AG04449 (cell line): ENCODE results near the gene WDR53.
"Not testable (repeated sequence)": the region's sequence is repeated elsewhere in the genome, so short reads cannot be mapped to it uniquely, and the experiment has no call there.

Experiments used
- CTCF ChIA-PET: fragments of 350-600 bp; formaldehyde crosslinking; extraction: SDS; loops from one replicate; lab custom pipeline; 2021; ENCODE audit warnings: antibody characterized with exemption; lab: Yijun Ruan, JAX
- POLR2A ChIA-PET: fragments of 400-600, 350-600 bp; formaldehyde crosslinking; extraction: SDS; loops from one replicate; lab custom pipeline; 2020; ENCODE audit warnings: antibody characterized with exemption, inconsistent platforms; lab: Yijun Ruan, JAX
- DNase-seq: peaks from one replicate; pipeline ENCODE4 v3.0.0-alpha.2; 2010; ENCODE audit warnings: low read depth, low spot score
- H3K4me3 ChIP-seq: 2 replicates; pipeline ENCODE4 v1.5.1; 2011; ENCODE audit warnings: low read depth, mild to moderate bottlenecking, control low read depth, low read length
- CTCF ChIP-seq: IDR thresholded peaks from one replicate; pipeline ENCODE4 v1.5.1; 2011; ENCODE audit warnings: mild to moderate bottlenecking, moderate library complexity, low read length, control low read depth, inconsistent platforms; ENCODE audit not compliant: insufficient read depth; ENCODE audit errors: missing control alignments

WDR53 gene

GRCh38 chr3:196517919-196518318 lies 50.4 kb downstream of the WDR53 start:
- CTCF ChIA-PET: interaction anchor here (1.0 to 13.9 kb wide), 10 partner anchors 8 to 446 kb away, joined by 3 to 185 read pairs (median 7); partner anchors contain the start of gene RNF168
- POLR2A ChIA-PET: no interaction called here
- H3K4me3 ChIP-seq: no peak overlapping the region
- no peak for DNase-seq
- no peak for TF ChIP-seq CTCF

- DNase-seq: no peak
- CTCF ChIA-PET: interaction anchor here (1.3 to 13.9 kb wide), 5 partner anchors 8 to 445 kb away, joined by 3 to 185 read pairs (median 16); no protein-coding TSS in a partner anchor
- H3K4me3 ChIP-seq: no peak overlapping the region
- POLR2A ChIA-PET: no interaction called here
- no peak for TF ChIP-seq CTCF
Measured at GRCh38 chr3:196517162-196517800, 51.1 kb downstream of the WDR53 start.

- no peak for DNase-seq
- H3K4me3 ChIP-seq: no peak within 1 kb of the TSS
- CTCF ChIA-PET: interaction anchor here (1.9 to 13.9 kb wide), 5 partner anchors 8 to 442 kb away, joined by 4 to 185 read pairs (median 12); no protein-coding TSS in a partner anchor
- no peak for TF ChIP-seq CTCF
- POLR2A ChIA-PET: interaction anchor here (0.7 kb wide), 1 partner anchor 426 kb away, joined by 3 read pairs; no protein-coding TSS in a partner anchor
Measured at GRCh38 chr3:196514913-196515621, 53.3 kb downstream of the WDR53 start, which contains the start of gene SMCO1. TSS of gene SMCO1 (minus strand) at chr3:196515346. CDS start at chr3:196515209, 137 bp downstream.

GRCh38 chr3:196514350-196514716 lies 54.0 kb downstream of the WDR53 start:
- no peak overlapping the region for H3K4me3 ChIP-seq
- CTCF ChIA-PET: interaction anchor here (0.8 to 13.9 kb wide), 6 partner anchors 9 to 441 kb away, joined by 3 to 185 read pairs (median 9); no protein-coding TSS in a partner anchor
- TF ChIP-seq CTCF: no peak
- no peak for DNase-seq
- POLR2A ChIA-PET: no interaction called here

- no peak for DNase-seq
- TF ChIP-seq CTCF: no peak
- CTCF ChIA-PET: interaction anchor here (0.8 to 13.9 kb wide), 7 partner anchors 9 to 440 kb away, joined by 3 to 185 read pairs (median 6); no protein-coding TSS in a partner anchor
- POLR2A ChIA-PET: no interaction called here
- H3K4me3 ChIP-seq: no peak overlapping the region
Measured at GRCh38 chr3:196513697-196514349, 54.5 kb downstream of the WDR53 start.

- DNase-seq, H3K4me3 ChIP-seq, POLR2A ChIA-PET: not testable (repeated sequence)
- CTCF ChIA-PET: interaction anchor here (1.2 to 3.4 kb wide), 2 partner anchors 11 to 227 kb away, joined by 3 to 23 read pairs; no protein-coding TSS in a partner anchor
Measured at GRCh38 chr3:196511646-196512425, 56.5 kb downstream of the WDR53 start.

- CTCF ChIA-PET, H3K4me3 ChIP-seq, DNase-seq, POLR2A ChIA-PET: not testable (repeated sequence)
Measured at GRCh38 chr3:196511108-196511507, 57.2 kb downstream of the WDR53 start.
